ENCODE measurements around the gene RFTN2. TPM values are rescaled to one million over a fixed set of nuclear protein-coding genes. Genes with fewer than 3 reads are reported as not detected.

The RFTN2 gene
- polyA plus RNA-seq, 1 donor (not counting 4 experiments of a cell fraction or from before 2014, with no cell fraction given) = 0.37 TPM

- no peaks in the 10 kb centered on the region for H3K79me2 ChIP-seq (ENCODE audit: control insufficient read depth, insufficient read depth, low read length)
- FAIRE-seq = no peak
- TF ChIP-seq, protein P1, sequence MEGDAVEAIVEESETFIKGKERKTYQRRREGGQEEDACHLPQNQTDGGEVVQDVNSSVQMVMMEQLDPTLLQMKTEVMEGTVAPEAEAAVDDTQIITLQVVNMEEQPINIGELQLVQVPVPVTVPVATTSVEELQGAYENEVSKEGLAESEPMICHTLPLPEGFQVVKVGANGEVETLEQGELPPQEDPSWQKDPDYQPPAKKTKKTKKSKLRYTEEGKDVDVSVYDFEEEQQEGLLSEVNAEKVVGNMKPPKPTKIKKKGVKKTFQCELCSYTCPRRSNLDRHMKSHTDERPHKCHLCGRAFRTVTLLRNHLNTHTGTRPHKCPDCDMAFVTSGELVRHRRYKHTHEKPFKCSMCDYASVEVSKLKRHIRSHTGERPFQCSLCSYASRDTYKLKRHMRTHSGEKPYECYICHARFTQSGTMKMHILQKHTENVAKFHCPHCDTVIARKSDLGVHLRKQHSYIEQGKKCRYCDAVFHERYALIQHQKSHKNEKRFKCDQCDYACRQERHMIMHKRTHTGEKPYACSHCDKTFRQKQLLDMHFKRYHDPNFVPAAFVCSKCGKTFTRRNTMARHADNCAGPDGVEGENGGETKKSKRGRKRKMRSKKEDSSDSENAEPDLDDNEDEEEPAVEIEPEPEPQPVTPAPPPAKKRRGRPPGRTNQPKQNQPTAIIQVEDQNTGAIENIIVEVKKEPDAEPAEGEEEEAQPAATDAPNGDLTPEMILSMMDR (optimal IDR thresholded peaks at IDR 0.05 in 1 of 3, IDR thresholded peaks at IDR 0.05 in 1 of 3, conservative IDR thresholded peaks at IDR 0.05 in 1 of 3; ENCODE audit: extremely low read depth in 1 of 3, insufficient read depth in 2 of 3, low read length in 3 of 3) = no peak
- TF ChIP-seq EZH2 (IDR thresholded peaks at IDR 0.05; ENCODE audit: low read length) = no peak
- DNase-seq (ENCODE audit: low read depth, low spot score) = no peak
- no peak overlapping the region for H2AFZ ChIP-seq (ENCODE audit: control insufficient read depth, low read length)
- no peaks in the 10 kb centered on the region for H3K9me1 ChIP-seq (ENCODE audit: control insufficient read depth, extremely low read depth, insufficient read depth, low read length)
- H3K4me2 ChIP-seq (ENCODE audit: control insufficient read depth, extremely low read depth, insufficient read depth, low read depth, low read length) = no peak overlapping the region
- no peak overlapping the region for H3K9ac ChIP-seq (ENCODE audit: control insufficient read depth, extremely low read depth, insufficient read depth, low read length)
- H3K27ac ChIP-seq (ENCODE audit: control insufficient read depth, insufficient read depth, low read length) = no peak overlapping the region
- dilution Hi-C loops (cut with MboI; ENCODE audit: extremely low pct_ligation_motif_present, low sequenced_read_pairs) = no loop called here
- H4K20me1 ChIP-seq (ENCODE audit: control insufficient read depth, extremely low read depth, insufficient read depth, low read length) = no peaks in the 10 kb centered on the region
- H3K4me1 ChIP-seq (ENCODE audit: control insufficient read depth, extremely low read depth, insufficient read depth, low read length) = no peaks in the 10 kb centered on the region
- no peaks in the 10 kb centered on the region for H3K9me3 ChIP-seq (ENCODE audit: control insufficient read depth, low read depth, low read length)
- H3K4me3 ChIP-seq (ENCODE audit: control insufficient read depth in 2 of 3, extremely low read depth in 1 of 3, insufficient read depth in 2 of 3, low read depth in 1 of 3, low read length in 3 of 3) = no peak overlapping the region
- H3K27me3 ChIP-seq (ENCODE audit: control insufficient read depth, extremely low read depth, insufficient read depth, low read length) = no peaks in the 10 kb centered on the region
- H3K36me3 ChIP-seq (ENCODE audit: control insufficient read depth in 2 of 2, extremely low read depth in 1 of 2, insufficient read depth in 2 of 2, low read length in 2 of 2) = no peaks in the 10 kb centered on the region
These were observed 115.7 kb downstream of the RFTN2 start for GRCh38 chr2:197559681-197560080.

GRCh38 chr2:197558393-197558792 lies 117.0 kb downstream of the RFTN2 start:
- H3K9ac ChIP-seq (ENCODE audit: control insufficient read depth, extremely low read depth, insufficient read depth, low read length) = no peak overlapping the region
- TF ChIP-seq EZH2 (IDR thresholded peaks at IDR 0.05; ENCODE audit: low read length) = no peak
- TF ChIP-seq, protein P1 (optimal IDR thresholded peaks at IDR 0.05 in 1 of 3, IDR thresholded peaks at IDR 0.05 in 1 of 3, conservative IDR thresholded peaks at IDR 0.05 in 1 of 3; ENCODE audit: extremely low read depth in 1 of 3, insufficient read depth in 2 of 3, low read length in 3 of 3) = peak in 2 of 3 experiments; percentile 10 to 16
- no peaks in the 10 kb centered on the region for H4K20me1 ChIP-seq (ENCODE audit: control insufficient read depth, extremely low read depth, insufficient read depth, low read length)
- H3K4me2 ChIP-seq (ENCODE audit: control insufficient read depth, extremely low read depth, insufficient read depth, low read depth, low read length) = no peak overlapping the region
- H3K9me3 ChIP-seq (ENCODE audit: control insufficient read depth, low read depth, low read length) = no peaks in the 10 kb centered on the region
- H3K4me3 ChIP-seq (ENCODE audit: control insufficient read depth in 2 of 3, extremely low read depth in 1 of 3, insufficient read depth in 2 of 3, low read depth in 1 of 3, low read length in 3 of 3) = no peak overlapping the region
- H3K36me3 ChIP-seq (ENCODE audit: control insufficient read depth in 2 of 2, extremely low read depth in 1 of 2, insufficient read depth in 2 of 2, low read length in 2 of 2) = peaks cover 0 to 1% of the 10 kb centered on the region in 2 experiments
- H3K27me3 ChIP-seq (ENCODE audit: control insufficient read depth, extremely low read depth, insufficient read depth, low read length) = no peaks in the 10 kb centered on the region
- dilution Hi-C loops (cut with MboI; ENCODE audit: extremely low pct_ligation_motif_present, low sequenced_read_pairs) = no loop called here
- H3K4me1 ChIP-seq (ENCODE audit: control insufficient read depth, extremely low read depth, insufficient read depth, low read length) = no peaks in the 10 kb centered on the region
- FAIRE-seq = no peak
- no peaks in the 10 kb centered on the region for H3K79me2 ChIP-seq (ENCODE audit: control insufficient read depth, insufficient read depth, low read length)
- H2AFZ ChIP-seq (ENCODE audit: control insufficient read depth, low read length) = no peak overlapping the region
- H3K27ac ChIP-seq (ENCODE audit: control insufficient read depth, insufficient read depth, low read length) = no peak overlapping the region
- H3K9me1 ChIP-seq (ENCODE audit: control insufficient read depth, extremely low read depth, insufficient read depth, low read length) = no peaks in the 10 kb centered on the region
- DNase-seq (ENCODE audit: low read depth, low spot score) = no peak

Data from keratinocyte (primary cell).